ENCODE data around the gene OSGEP. TPM values are rescaled to one million over a fixed set of nuclear protein-coding genes. Genes with fewer than 3 reads are reported as not detected.

OSGEP gene
- total RNA-seq, 1 experiment from 2014 or later: 46.2 TPM

DNA sequence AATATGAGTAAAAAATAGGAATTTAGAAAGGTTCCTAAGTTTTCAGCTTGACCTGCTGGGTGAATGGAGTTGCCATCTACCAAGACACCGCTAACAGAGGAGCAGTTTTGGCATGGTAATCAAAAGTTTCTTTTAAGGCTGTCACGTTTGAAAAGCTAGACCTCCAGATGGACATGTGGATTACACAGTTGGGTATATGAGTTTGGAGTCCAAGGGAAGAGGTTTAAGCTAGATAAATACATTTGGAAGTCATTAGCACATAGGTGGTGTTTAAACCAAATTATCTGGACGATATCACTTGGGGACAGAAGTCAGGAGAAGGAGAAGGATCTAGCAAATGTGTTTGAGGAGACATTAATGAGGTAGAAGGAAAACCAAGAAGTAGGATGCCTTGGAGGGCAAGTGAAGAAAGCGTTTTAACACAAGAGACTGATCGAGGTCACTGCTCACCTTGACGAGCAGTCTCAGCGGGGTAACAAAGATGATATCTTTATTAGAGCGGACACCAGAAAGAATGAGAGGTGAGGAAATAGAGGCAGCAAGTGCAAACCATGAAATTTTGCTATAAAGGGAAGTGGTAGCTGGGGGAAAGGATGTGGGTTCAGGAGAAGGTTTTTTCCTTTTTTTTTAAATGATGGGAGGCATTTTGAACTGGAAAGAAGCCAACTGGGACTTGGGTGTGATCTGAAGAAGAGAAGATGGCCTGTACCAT lies 32.2 kb upstream of the OSGEP start:
- H3K4me3 Mint-ChIP-seq (ENCODE audit: low read depth, unreplicated experiment): no peak overlapping the region
- BruUV-seq (replicated peaks): no TSS peak
- TF ChIP-seq CTCF (IDR thresholded peaks at IDR 0.05; ENCODE audit: unreplicated experiment): no peak
- no peaks in the 10 kb centered on the region for H3K9me3 Mint-ChIP-seq (ENCODE audit: low read depth, unreplicated experiment)
- no peak for DNase-seq
- H3K36me3 Mint-ChIP-seq (ENCODE audit: insufficient read depth, unreplicated experiment): no peaks in the 10 kb centered on the region
- H3K27me3 Mint-ChIP-seq (ENCODE audit: unreplicated experiment): no peaks in the 10 kb centered on the region
- CTCF ChIA-PET: no interaction called here
- intact Hi-C loops (cut with micrococcal nuclease; ENCODE audit: unreplicated experiment): no loop called here
- peaks cover 20% of the 10 kb centered on the region for H3K4me1 Mint-ChIP-seq (ENCODE audit: low read depth, unreplicated experiment)
- no peak overlapping the region for H3K27ac Mint-ChIP-seq (ENCODE audit: unreplicated experiment)

DNA sequence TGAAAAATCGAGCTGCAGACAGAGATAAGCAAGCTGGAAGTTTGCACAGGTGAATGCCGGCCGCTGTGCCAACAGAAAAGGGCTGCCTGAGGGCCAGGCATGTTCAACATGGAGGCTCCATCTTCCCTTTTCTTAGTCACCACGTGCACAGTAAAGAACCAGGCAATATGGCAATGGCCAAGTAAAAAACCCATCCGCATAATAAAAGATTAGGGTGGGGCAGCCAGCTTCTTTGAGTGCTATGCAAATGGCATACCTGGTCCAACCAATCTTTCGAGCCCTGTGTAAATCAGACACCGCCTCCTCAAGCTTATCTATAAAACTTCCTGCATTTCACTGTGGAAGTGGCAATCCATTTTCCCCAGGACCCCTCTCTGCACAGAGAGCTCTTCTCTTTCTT lies 31.3 kb upstream of the OSGEP start:
- BruUV-seq (replicated peaks): no TSS peak
- Mint-ChIP-seq H3K4me1 (ENCODE audit: low read depth, unreplicated experiment) (peaks cover 18% of the 10 kb centered on the region), H3K27ac (ENCODE audit: unreplicated experiment) (no peak overlapping the region), H3K9me3 (ENCODE audit: low read depth, unreplicated experiment) (no peaks in the 10 kb centered on the region), H3K27me3 (ENCODE audit: unreplicated experiment) (no peaks in the 10 kb centered on the region), H3K4me3 (ENCODE audit: low read depth, unreplicated experiment) (no peak overlapping the region), H3K36me3 (ENCODE audit: insufficient read depth, unreplicated experiment) (no peaks in the 10 kb centered on the region)
- no peak for DNase-seq
- CTCF ChIA-PET: no interaction called here
- intact Hi-C loops (cut with micrococcal nuclease; ENCODE audit: unreplicated experiment): no loop called here
- TF ChIP-seq CTCF (IDR thresholded peaks at IDR 0.05; ENCODE audit: unreplicated experiment): no peak

DNA sequence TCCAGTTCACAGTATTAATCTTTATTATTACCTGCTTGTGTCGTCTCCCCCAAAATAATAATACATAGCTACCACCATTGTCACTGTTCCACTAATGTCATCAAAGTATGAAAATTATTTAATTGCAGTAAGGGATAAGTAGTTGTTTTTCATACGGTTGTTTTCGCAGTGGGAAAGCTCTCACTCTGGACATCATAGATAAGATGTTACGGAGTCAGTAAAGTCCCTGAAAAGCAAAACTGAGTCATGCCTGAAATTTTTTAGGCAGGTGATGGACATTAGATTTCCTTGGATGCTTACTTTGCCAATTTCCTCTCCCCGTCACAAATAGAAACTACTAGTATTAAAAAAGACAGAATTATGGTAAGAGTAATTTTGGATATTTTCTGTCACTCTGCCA lies 27.8 kb upstream of the OSGEP start:
- Mint-ChIP-seq H3K27me3 (ENCODE audit: unreplicated experiment) (no peaks in the 10 kb centered on the region), H3K27ac (ENCODE audit: unreplicated experiment) (no peak overlapping the region), H3K36me3 (ENCODE audit: insufficient read depth, unreplicated experiment) (peaks cover 18% of the 10 kb centered on the region), H3K9me3 (ENCODE audit: low read depth, unreplicated experiment) (no peaks in the 10 kb centered on the region), H3K4me3 (ENCODE audit: low read depth, unreplicated experiment) (no peak overlapping the region), H3K4me1 (ENCODE audit: low read depth, unreplicated experiment) (peaks cover 6% of the 10 kb centered on the region)
- no peak for TF ChIP-seq CTCF (IDR thresholded peaks at IDR 0.05; ENCODE audit: unreplicated experiment)
- BruUV-seq (replicated peaks): no TSS peak
- no peak for DNase-seq
- CTCF ChIA-PET: no interaction called here
- intact Hi-C loops (cut with micrococcal nuclease; ENCODE audit: unreplicated experiment): no loop called here

DNA sequence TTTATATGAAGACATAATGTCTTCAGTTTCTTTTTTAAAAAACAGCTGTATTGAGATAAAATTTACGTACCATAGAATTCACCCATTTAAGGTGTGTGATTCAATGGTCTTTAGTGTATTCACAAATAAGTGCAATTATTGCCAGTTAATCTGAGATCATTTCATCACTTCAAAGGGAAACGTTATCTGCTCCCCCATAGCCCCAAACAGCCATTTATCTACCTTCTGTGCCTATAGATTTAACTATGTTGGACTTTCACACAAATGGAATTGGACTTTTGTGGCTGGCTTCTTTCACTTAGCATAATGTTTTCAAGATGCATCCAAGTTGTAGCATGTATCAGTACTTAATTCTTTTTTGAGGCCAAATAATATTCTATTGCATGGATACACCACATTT lies 24.3 kb upstream of the OSGEP start:
- intact Hi-C loops (cut with micrococcal nuclease; ENCODE audit: unreplicated experiment): no loop called here
- BruUV-seq (replicated peaks): no TSS peak
- Mint-ChIP-seq H3K27me3 (ENCODE audit: unreplicated experiment) (no peaks in the 10 kb centered on the region), H3K4me3 (ENCODE audit: low read depth, unreplicated experiment) (no peak overlapping the region), H3K36me3 (ENCODE audit: insufficient read depth, unreplicated experiment) (peaks cover 48% of the 10 kb centered on the region), H3K4me1 (ENCODE audit: low read depth, unreplicated experiment) (peaks cover 11% of the 10 kb centered on the region), H3K27ac (ENCODE audit: unreplicated experiment) (no peak overlapping the region), H3K9me3 (ENCODE audit: low read depth, unreplicated experiment) (no peaks in the 10 kb centered on the region)
- CTCF ChIA-PET: no interaction called here
- no peak for DNase-seq
- TF ChIP-seq CTCF (IDR thresholded peaks at IDR 0.05; ENCODE audit: unreplicated experiment): no peak
